Measurements from ENCODE around the gene BMERB1.
"Not testable (repeated sequence)": the region's sequence is repeated elsewhere in the genome, so short reads cannot be mapped to it uniquely, and the experiment has no call there.

Gene BMERB1

GRCh38 chr16:15526731-15527130 is 92.3 kb downstream of the BMERB1 start:
- DNase-seq, result no peak

- no peak for DNase-seq
Measured at GRCh38 chr16:15529673-15530072, 95.3 kb downstream of the BMERB1 start.

- no peak for DNase-seq
Measured at GRCh38 chr16:15530085-15530484, 95.7 kb downstream of the BMERB1 start.

GRCh38 chr16:15532825-15533224 is 98.4 kb downstream of the BMERB1 start:
- DNase-seq, result no peak

GRCh38 chr16:15533386-15533785 is 99.0 kb downstream of the BMERB1 start:
- no peak for DNase-seq

GRCh38 chr16:15535772-15536171 is 101.4 kb downstream of the BMERB1 start:
- no peak for DNase-seq

- DNase-seq, result no peak
Measured at GRCh38 chr16:15536843-15537242, 102.5 kb downstream of the BMERB1 start.

GRCh38 chr16:15538507-15538906 is 104.1 kb downstream of the BMERB1 start:
- DNase-seq, result no peak

- no peak for DNase-seq
Measured at GRCh38 chr16:15539197-15539596, 104.8 kb downstream of the BMERB1 start.

- DNase-seq, result no peak
Measured at GRCh38 chr16:15542261-15542660, 107.9 kb downstream of the BMERB1 start.

GRCh38 chr16:15542734-15543347 is 108.5 kb downstream of the BMERB1 start:
- DNase-seq, result no peak

- DNase-seq, result no peak
Measured at GRCh38 chr16:15544405-15544804, 110.0 kb downstream of the BMERB1 start.

GRCh38 chr16:15545544-15545943 is 111.2 kb downstream of the BMERB1 start:
- DNase-seq, result no peak

GRCh38 chr16:15547072-15547767 is 112.8 kb downstream of the BMERB1 start:
- DNase-seq, result not testable (repeated sequence)

GRCh38 chr16:15547768-15548096 is 113.3 kb downstream of the BMERB1 start:
- DNase-seq, result no peak

- DNase-seq, result no peak
Measured at GRCh38 chr16:15548482-15548891, 114.1 kb downstream of the BMERB1 start.

- no peak for DNase-seq
Measured at GRCh38 chr16:15552507-15552906, 118.1 kb downstream of the BMERB1 start.

GRCh38 chr16:15553313-15554088 is 119.1 kb downstream of the BMERB1 start:
- no peak for DNase-seq

- no peak for DNase-seq
Measured at GRCh38 chr16:15556130-15556529, 121.7 kb downstream of the BMERB1 start.

- DNase-seq, result no peak
Measured at GRCh38 chr16:15557258-15557657, 122.9 kb downstream of the BMERB1 start.

GRCh38 chr16:15559176-15559575 is 124.8 kb downstream of the BMERB1 start:
- DNase-seq, result no peak

- DNase-seq, result no peak
Measured at GRCh38 chr16:15564604-15565339, 130.4 kb downstream of the BMERB1 start.

- no peak for DNase-seq
Measured at GRCh38 chr16:15566095-15566494, 131.7 kb downstream of the BMERB1 start.
